ENCODE measurements around the gene SPATA9. TPM values are rescaled to one million over a fixed set of nuclear protein-coding genes. Genes with fewer than 3 reads are reported as not detected.
A peak's percentile ranks its signal among the peaks of the same experiment; 100 is the strongest.

Gene SPATA9
- total RNA-seq, 1 experiment from 2014 or later: 0.15 TPM

DNA sequence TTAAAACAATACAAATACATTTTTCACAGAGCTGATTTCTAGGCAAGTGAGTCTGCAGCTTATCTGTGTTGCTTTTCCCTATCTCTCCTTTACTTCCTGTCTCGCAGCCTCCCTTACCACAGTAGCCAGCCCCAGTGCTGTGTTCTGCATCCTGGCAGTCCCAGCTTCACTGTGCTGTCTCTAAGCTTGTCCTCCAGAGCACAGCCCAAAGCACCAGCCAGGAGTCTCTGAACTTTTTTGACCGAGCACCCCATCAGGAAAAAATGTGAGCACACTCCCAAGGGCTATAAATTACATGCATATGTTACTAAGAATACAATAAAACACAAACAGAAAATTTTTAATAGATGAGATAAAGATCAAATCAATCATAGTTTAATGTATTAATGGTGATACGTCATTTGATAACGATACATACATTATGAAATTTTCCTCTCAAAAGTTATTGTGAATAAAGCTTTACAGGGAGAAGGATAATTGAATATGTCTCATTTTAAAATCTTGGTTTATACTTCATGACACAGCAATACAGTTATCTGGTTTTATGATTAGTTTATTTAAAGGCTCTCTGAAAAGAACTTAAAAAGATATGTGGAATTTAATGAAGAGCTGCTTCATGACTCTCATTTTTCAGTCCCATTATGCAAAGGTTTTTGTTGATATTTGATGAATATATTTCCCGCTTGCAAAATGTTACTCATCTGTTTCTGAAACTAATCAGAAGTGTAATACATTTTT lies 41.0 kb upstream of the SPATA9 start:
- POLR2A ChIA-PET: interaction anchor here (1.1 kb wide), 1 partner anchor 111 kb away, joined by 16 read pairs; no protein-coding TSS in a partner anchor
- Histone ChIP-seq H3K9me3 (ENCODE audit: control insufficient read depth, insufficient read depth, low read depth, low read length) (no peaks in the 10 kb centered on the region), H3K4me3 (ENCODE audit: low read depth in 2 of 2, low read length in 2 of 2) (no peak overlapping the region), H3K4me1 (ENCODE audit: control insufficient read depth, insufficient read depth, low read length) (peaks cover 37% of the 10 kb centered on the region), H3K36me3 (ENCODE audit: control insufficient read depth, insufficient read depth, low read length) (no peaks in the 10 kb centered on the region), H3K27ac (ENCODE audit: low read length) (peak overlapping the region; percentile 24; the same call in 1 of the 2 replicates), H3K27me3 (ENCODE audit: control insufficient read depth, insufficient read depth, low read length) (no peaks in the 10 kb centered on the region)
- in situ Hi-C loops (cut with HindIII; ENCODE audit: low pct_unique_long_range_greater_than_20kb, low sequenced_read_pairs) (no loop called here), intact Hi-C loops (cut with micrococcal nuclease; ENCODE audit: unreplicated experiment) (no loop called here)
- ATAC-seq (peak; percentile 91), DNase-seq (ENCODE audit: low read depth, low spot score) (no peak)
- CTCF ChIA-PET: no interaction called here
- TF ChIP-seq, protein P1, sequence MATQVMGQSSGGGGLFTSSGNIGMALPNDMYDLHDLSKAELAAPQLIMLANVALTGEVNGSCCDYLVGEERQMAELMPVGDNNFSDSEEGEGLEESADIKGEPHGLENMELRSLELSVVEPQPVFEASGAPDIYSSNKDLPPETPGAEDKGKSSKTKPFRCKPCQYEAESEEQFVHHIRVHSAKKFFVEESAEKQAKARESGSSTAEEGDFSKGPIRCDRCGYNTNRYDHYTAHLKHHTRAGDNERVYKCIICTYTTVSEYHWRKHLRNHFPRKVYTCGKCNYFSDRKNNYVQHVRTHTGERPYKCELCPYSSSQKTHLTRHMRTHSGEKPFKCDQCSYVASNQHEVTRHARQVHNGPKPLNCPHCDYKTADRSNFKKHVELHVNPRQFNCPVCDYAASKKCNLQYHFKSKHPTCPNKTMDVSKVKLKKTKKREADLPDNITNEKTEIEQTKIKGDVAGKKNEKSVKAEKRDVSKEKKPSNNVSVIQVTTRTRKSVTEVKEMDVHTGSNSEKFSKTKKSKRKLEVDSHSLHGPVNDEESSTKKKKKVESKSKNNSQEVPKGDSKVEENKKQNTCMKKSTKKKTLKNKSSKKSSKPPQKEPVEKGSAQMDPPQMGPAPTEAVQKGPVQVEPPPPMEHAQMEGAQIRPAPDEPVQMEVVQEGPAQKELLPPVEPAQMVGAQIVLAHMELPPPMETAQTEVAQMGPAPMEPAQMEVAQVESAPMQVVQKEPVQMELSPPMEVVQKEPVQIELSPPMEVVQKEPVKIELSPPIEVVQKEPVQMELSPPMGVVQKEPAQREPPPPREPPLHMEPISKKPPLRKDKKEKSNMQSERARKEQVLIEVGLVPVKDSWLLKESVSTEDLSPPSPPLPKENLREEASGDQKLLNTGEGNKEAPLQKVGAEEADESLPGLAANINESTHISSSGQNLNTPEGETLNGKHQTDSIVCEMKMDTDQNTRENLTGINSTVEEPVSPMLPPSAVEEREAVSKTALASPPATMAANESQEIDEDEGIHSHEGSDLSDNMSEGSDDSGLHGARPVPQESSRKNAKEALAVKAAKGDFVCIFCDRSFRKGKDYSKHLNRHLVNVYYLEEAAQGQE (IDR thresholded peaks at IDR 0.05; ENCODE audit: insufficient read depth in 1 of 2, low read depth in 2 of 2, low read length in 1 of 2): no peak
- TF ChIP-seq, protein P2, sequence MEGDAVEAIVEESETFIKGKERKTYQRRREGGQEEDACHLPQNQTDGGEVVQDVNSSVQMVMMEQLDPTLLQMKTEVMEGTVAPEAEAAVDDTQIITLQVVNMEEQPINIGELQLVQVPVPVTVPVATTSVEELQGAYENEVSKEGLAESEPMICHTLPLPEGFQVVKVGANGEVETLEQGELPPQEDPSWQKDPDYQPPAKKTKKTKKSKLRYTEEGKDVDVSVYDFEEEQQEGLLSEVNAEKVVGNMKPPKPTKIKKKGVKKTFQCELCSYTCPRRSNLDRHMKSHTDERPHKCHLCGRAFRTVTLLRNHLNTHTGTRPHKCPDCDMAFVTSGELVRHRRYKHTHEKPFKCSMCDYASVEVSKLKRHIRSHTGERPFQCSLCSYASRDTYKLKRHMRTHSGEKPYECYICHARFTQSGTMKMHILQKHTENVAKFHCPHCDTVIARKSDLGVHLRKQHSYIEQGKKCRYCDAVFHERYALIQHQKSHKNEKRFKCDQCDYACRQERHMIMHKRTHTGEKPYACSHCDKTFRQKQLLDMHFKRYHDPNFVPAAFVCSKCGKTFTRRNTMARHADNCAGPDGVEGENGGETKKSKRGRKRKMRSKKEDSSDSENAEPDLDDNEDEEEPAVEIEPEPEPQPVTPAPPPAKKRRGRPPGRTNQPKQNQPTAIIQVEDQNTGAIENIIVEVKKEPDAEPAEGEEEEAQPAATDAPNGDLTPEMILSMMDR (IDR thresholded peaks at IDR 0.05): no peak
- no peak for TF ChIP-seq POLR2AphosphoS5 (IDR thresholded peaks at IDR 0.05; ENCODE audit: low read depth, low read length)
- TF ChIP-seq SIN3A (IDR thresholded peaks at IDR 0.05; ENCODE audit: borderline replicate concordance, insufficient read depth, low read depth, low read length): no peak
- TF ChIP-seq TCF7L2 (IDR thresholded peaks at IDR 0.05; ENCODE audit: low read depth, low read length): no peak
- BruUV-seq (replicated peaks): no TSS peak

DNA sequence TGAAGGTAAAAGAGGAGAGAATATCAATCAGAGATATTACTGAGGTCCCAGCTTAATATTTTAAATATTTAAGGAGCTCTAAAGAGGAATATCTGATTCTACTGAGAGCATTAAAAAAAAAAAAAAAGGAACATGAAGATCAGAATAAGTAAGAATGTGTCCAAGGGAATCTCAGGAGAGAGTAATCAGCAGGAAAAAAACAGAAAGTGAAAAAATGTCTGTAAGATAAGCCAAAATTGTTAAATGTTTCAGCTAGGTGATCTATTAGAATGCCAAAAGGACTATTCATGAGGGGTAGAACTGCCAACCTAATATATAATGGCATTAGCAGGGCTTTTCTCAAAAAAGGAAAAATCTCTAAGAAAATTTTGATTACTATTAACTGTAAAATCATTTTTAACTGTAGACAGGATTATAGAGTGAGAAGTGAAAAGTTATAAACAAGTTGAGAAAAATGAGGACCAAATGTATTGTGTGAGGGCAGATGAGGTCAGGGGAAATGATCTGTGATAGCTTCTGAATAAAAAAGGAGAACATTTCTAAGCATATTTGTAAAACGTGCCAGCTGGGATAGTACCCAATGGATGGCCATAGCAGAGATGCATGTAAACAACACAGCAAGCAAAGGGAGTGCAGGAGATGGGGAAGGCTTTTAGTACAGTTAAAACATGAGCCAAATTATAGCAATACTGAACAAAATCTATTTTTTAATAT lies 38.9 kb upstream of the SPATA9 start:
- H3K36me3 ChIP-seq (ENCODE audit: control insufficient read depth, insufficient read depth, low read length): no peaks in the 10 kb centered on the region
- BruUV-seq (replicated peaks): no TSS peak
- H3K27me3 ChIP-seq (ENCODE audit: control insufficient read depth, insufficient read depth, low read length): no peaks in the 10 kb centered on the region
- H3K9me3 ChIP-seq (ENCODE audit: control insufficient read depth, insufficient read depth, low read depth, low read length): no peaks in the 10 kb centered on the region
- intact Hi-C loops (cut with micrococcal nuclease; ENCODE audit: unreplicated experiment): no loop called here
- TF ChIP-seq, protein P2 (IDR thresholded peaks at IDR 0.05): no peak
- no peak for TF ChIP-seq SIN3A (IDR thresholded peaks at IDR 0.05; ENCODE audit: borderline replicate concordance, insufficient read depth, low read depth, low read length)
- TF ChIP-seq, protein P1 (IDR thresholded peaks at IDR 0.05; ENCODE audit: insufficient read depth in 1 of 2, low read depth in 2 of 2, low read length in 1 of 2): no peak
- TF ChIP-seq TCF7L2 (IDR thresholded peaks at IDR 0.05; ENCODE audit: low read depth, low read length): no peak
- TF ChIP-seq POLR2AphosphoS5 (IDR thresholded peaks at IDR 0.05; ENCODE audit: low read depth, low read length): no peak
- no peak overlapping the region for H3K27ac ChIP-seq (ENCODE audit: low read length)
- in situ Hi-C loops (cut with HindIII; ENCODE audit: low pct_unique_long_range_greater_than_20kb, low sequenced_read_pairs): no loop called here
- peaks cover 16% of the 10 kb centered on the region for H3K4me1 ChIP-seq (ENCODE audit: control insufficient read depth, insufficient read depth, low read length)
- H3K4me3 ChIP-seq (ENCODE audit: low read depth in 2 of 2, low read length in 2 of 2): no peak overlapping the region
- ChIA-PET CTCF (interaction anchor here (0.6 kb wide), 2 partner anchors 16 to 356 kb away, joined by 4 to 7 read pairs; no protein-coding TSS in a partner anchor), POLR2A (no interaction called here)
- DNase-seq (ENCODE audit: low read depth, low spot score): no peak
- ATAC-seq: no peak
